AG08395 (cell line): Measurements from ENCODE around the gene THADA.

Source experiments
- DNase-seq: peaks from one replicate; pipeline ENCODE4 v3.0.0; 2012; ENCODE audit warnings: mixed read lengths, low spot score

Gene THADA

GRCh38 chr2:43355399-43355798 is 240.4 kb downstream of the THADA start:
- no peak for DNase-seq

DNA sequence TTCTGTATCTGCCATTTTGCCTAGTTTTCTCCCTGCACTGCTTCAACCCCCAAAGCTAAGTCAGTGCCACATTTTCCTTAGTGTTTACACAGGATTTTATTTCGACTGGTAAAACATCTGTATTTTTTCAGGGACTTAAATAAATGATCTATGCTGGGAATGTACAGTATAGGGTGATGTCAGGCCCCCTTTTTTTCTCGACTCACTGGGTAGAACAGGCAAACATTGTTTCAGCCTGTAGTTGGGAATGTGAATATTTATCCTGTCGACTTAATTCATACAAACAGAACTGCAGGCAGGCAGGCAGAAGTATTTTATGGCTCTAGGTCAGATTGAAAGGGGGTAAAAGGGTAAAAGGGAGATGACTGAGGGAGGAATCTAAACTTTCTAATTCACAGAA is 245.9 kb downstream of the THADA start:
- no peak for DNase-seq

- peak; percentile 30 for DNase-seq
These were observed 246.8 kb downstream of the THADA start for GRCh38 chr2:43348908-43349661.

DNA sequence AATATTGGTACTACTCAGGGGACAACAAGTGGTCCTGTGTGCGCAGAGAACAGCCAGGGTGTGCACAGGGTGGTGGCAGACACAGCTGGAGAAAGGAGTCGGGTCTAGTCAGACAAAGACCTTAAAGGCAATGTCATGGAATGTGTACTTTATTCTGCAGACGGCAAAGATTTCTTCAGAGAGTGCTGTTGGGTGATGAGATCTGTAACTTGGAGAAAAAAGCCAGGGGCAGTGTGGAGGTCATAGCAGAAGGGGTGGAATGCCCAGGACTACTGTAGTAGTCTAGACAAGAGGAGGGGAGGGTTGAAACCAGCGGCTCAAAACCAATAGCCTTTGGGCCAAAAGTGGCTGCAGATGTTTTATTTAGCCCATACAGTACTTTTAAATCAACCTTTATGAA is 248.1 kb downstream of the THADA start:
- no peak for DNase-seq

DNA sequence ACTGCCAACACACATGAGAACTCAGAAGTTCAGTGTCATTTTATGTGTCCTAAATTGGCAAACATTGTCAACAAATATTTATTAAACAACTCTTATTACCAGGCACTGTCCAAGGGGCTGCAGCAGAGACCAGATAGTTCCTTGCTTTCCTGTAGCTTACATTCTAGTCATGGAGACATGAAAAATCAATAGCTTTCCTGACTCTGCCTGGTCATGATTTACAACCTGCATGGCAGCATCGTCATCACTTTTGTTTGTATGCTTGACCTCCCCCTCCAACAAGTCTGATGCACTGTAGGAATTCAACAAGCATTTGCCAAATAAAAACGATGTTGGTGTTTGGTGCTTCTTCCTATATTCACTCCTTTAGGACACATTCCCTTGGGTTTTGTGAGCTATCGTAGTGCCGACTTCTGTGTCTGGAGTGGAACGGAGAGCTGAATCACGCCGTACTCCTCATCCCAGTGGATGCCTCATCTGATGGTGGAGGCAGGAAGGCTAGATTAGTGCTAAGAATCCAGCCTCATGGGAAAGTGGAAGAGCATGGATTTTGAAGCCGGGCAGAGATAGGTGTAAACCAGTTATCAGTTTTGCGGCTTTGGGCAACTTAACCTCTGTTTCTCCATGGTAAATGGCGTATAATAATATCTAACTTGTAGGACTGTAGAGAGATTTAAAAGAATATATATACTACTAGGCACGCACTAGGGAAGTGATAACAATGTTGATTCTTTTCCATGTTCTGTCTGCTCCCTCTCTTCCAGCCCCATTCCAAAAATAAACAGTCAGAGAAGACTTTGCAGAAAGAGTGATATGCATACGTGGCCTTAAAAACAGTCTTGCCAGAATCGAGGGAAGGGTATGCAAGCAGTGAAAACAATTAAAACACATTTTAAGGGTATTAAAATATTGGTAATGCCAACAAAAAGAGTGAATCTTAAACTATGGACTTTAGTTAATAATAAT is 249.0 kb downstream of the THADA start:
- no peak for DNase-seq

DNA sequence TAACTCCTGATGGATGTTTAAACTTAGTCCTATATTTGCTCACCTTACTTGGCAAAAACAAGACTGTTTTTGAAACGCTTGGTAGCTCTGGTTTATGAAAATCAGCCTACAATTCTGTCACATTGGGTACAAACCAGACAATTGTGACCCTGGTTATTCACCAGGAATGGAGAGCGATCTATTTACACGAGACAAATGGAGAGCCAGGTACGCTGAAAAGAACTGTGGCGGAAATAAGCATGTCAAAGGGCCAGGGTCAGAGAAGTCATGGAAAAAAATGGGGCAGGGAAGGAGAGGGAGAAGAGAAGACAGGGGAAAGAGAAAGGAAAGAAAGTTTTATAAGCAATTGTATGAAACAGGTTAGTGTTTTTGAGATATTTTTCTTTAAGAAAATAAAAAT is 250.0 kb downstream of the THADA start:
- DNase-seq: no peak

- DNase-seq: no peak
These were observed 250.4 kb downstream of the THADA start for GRCh38 chr2:43345391-43345813.

GRCh38 chr2:43344868-43345373 is 250.9 kb downstream of the THADA start:
- no peak for DNase-seq

- peak; percentile 80 for DNase-seq
These were observed 252.1 kb downstream of the THADA start for GRCh38 chr2:43343573-43344304.

GRCh38 chr2:43341959-43342757 is 253.7 kb downstream of the THADA start:
- no peak for DNase-seq

DNA sequence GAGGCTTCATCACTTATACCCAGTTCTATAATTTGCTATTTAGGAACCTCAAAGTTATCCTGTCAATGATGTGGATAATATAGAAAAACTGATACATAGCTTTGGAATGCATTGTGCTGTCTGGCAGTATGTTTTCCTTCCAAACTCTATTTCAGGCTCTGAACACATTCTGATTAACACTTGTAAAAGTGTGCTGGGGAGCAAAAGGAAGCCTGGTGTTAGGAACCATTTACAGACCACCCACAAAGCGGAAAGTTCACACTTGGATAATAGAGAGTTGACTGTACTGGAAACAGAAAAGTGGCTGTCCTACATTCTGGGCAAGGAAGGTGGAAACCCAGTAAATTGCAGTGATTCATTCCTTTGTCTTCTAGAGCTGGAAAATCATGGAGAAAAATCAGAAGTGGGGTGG is 254.9 kb downstream of the THADA start:
- DNase-seq: peak; percentile 61

- DNase-seq: peak; percentile 84
These were observed 255.8 kb downstream of the THADA start for GRCh38 chr2:43340066-43340465.

DNA sequence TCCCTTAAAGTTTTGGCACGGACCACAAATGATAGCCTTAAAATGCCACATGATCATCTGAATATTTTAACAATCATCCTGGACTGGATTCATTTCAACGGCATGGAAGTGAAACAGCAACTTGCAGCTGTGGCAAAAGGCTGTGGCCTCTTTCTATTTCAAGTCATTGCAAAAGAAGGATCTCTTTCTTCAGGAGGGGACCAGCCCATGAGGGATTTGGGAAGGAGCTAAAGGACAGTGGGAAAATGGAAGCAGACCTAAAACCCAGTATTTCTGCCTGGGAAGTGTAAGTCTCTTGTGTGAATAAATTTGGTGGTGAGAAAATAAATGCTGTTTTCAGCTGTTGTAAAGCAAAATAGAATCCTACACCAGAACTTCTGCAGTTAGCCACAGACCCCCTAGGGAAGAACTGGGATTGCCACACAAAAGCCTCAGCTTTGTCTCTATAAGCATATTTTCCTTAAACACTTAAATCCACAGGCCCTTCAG is 262.1 kb downstream of the THADA start:
- peak; percentile 41 for DNase-seq

DNA sequence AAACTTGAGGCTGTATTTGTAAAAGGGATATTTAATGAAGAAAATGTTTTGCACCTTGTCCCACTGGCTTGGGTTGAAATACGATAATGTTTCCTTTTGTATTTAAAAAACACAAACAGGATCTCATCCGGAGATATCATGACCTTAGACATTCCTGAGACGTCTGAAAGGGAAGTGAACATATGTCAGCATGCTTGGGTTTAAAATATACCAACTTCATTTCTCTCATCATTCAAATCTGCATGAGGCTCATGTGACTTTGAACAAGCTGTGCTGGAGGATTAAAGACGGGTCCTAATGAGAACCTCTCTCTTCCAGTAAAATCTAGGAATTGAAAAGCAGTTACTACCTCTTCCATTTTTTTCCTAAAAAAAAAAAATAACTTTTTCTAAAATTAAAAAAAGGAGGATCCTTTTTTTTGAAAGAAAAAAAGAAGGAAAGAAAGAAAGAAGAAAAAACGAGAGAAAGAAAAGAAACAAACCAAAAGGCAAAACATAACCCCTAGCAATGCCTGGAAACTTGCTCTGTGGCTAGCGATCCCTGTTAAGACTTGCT is 262.7 kb downstream of the THADA start:
- DNase-seq: no peak

DNA sequence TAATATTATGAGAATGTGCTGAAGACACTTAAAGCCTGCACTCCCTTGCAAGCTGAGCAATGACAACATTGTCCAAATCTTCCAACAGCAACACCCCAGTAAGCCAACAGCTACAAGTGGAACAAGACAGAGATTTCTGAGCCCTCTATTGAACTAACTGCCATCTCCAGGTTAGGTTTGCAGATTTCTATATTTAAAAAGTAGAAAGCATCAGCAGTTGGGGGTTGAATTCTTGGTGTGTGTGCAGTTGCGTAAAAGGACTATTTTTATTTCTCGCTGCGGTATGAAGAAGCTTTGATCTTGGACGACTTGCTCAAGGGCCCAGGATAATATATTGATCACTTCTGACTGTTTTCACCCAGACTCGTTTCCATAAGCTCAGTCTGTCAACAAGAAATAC is 263.2 kb downstream of the THADA start:
- DNase-seq: no peak

DNA sequence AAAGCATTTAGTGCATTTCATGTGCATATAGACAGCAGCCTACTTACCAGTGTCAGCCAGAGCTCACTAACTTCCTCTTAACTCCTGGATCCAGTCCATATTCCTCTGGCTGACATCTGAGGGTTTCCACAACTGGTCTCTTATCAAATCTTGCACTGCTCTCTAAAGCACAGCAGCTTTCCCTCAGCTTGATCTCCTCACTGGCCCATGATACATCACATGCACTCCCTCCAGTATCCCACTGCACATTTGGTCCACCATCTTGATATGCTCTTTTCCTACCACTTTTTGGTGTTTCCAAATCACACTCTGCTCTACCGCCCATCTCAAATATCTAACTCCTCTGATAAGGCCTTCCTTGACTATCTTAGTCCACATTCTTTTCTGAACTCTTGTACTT is 264.4 kb downstream of the THADA start:
- DNase-seq: no peak

DNA sequence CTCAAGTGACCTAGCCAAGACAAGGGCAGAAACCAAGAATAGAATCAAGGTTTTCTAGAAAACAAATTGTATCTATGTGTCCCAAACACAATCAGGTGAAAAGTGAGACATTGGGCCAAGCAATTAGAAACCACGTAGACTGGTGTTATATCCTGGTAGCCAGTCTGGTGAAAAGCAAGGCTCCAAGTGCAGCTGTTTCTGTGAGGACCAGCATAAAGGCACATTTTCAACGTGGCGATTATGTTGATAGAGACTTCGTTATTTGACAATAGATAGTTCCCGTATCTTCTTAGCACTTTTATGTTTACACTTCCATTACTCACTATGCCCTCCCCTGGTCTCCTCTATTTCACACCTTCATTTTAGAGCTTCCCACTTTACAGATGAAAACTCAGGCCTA is 266.2 kb downstream of the THADA start:
- DNase-seq: no peak

GRCh38 chr2:43328832-43329231 is 267.0 kb downstream of the THADA start:
- DNase-seq: no peak

GRCh38 chr2:43328133-43328532 is 267.7 kb downstream of the THADA start:
- DNase-seq: no peak

GRCh38 chr2:43327119-43327518 is 268.7 kb downstream of the THADA start:
- no peak for DNase-seq
